ENCODE measurements around the gene NPBWR2. TPM values are rescaled to one million over a fixed set of nuclear protein-coding genes. Genes with fewer than 3 reads are reported as not detected.

The NPBWR2 gene
- polyA plus RNA-seq, 1 of the 3 experiments (the other 2 are of a cell fraction) = not detected

DNA sequence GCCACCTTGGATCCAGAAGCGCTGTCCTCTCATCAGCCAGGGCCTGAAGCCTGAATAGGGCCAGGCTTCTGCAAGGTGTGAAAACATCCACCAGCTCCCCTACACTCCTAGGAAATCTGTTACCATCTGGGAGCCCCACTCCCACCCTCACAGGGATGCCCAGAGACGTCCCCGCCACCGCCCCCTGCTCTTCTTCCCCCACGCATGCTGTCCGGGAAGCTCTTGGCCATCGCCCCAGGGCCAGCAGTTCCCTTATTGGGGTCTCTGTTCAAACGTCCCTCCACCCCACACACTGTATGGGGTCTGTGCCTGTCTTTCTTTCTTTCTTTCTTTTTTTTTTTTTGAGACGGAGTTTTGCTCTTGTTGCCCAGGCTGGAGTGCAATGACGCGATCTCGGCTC is 31.8 kb downstream of the NPBWR2 start:
- peaks cover 8% of the 10 kb centered on the region for H3F3A ChIP-seq (replicated peaks; ENCODE audit: insufficient read depth)
- peaks cover 13 to 17% of the 10 kb centered on the region in 2 experiments; a peak in 3 of 4 replicates for H3K4me1 ChIP-seq (ENCODE audit: control insufficient read depth in 1 of 2, insufficient read depth in 2 of 2, low read depth in 1 of 2, low read length in 1 of 2)
- no peak for DNase-seq
- H3K36me3 ChIP-seq (replicated peaks in 1 of 2; ENCODE audit: control insufficient read depth in 1 of 2, insufficient read depth in 2 of 2, low read length in 1 of 2) = peaks cover 0 to 17% of the 10 kb centered on the region in 2 experiments
- TF ChIP-seq IRF3 (IDR thresholded peaks at IDR 0.05; ENCODE audit: low read depth, low read length) = no peak
- TF ChIP-seq YY1 (IDR thresholded peaks at IDR 0.05; ENCODE audit: low read depth) = no peak
- TF ChIP-seq, protein P1, sequence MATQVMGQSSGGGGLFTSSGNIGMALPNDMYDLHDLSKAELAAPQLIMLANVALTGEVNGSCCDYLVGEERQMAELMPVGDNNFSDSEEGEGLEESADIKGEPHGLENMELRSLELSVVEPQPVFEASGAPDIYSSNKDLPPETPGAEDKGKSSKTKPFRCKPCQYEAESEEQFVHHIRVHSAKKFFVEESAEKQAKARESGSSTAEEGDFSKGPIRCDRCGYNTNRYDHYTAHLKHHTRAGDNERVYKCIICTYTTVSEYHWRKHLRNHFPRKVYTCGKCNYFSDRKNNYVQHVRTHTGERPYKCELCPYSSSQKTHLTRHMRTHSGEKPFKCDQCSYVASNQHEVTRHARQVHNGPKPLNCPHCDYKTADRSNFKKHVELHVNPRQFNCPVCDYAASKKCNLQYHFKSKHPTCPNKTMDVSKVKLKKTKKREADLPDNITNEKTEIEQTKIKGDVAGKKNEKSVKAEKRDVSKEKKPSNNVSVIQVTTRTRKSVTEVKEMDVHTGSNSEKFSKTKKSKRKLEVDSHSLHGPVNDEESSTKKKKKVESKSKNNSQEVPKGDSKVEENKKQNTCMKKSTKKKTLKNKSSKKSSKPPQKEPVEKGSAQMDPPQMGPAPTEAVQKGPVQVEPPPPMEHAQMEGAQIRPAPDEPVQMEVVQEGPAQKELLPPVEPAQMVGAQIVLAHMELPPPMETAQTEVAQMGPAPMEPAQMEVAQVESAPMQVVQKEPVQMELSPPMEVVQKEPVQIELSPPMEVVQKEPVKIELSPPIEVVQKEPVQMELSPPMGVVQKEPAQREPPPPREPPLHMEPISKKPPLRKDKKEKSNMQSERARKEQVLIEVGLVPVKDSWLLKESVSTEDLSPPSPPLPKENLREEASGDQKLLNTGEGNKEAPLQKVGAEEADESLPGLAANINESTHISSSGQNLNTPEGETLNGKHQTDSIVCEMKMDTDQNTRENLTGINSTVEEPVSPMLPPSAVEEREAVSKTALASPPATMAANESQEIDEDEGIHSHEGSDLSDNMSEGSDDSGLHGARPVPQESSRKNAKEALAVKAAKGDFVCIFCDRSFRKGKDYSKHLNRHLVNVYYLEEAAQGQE (IDR thresholded peaks at IDR 0.05; ENCODE audit: low read depth, low read length) = no peak
- no peak for TF ChIP-seq CHD2 (IDR thresholded peaks at IDR 0.05; ENCODE audit: low read length, partially characterized antibody)
- no peak for TF ChIP-seq FOXM1 (IDR thresholded peaks at IDR 0.05; ENCODE audit: low read depth)
- no peak for TF ChIP-seq NRF1 (IDR thresholded peaks at IDR 0.05; ENCODE audit: low read depth, low read length)
- H4K20me1 ChIP-seq (ENCODE audit: insufficient read depth) = no peaks in the 10 kb centered on the region
- no peak overlapping the region for H3K4me2 ChIP-seq
- ChIA-PET POLR2A (interaction anchor here (1.8 kb wide), 1 partner anchor 13 kb away, joined by 4 read pairs; the partner anchor contains the start of gene TCEA2), CTCF (interaction anchor here (1.7 to 12.9 kb wide), 2 partner anchors 18 to 40 kb away, joined by 6 to 252 read pairs; partner anchors contain the start of gene NPBWR2)
- H3K27ac ChIP-seq (ENCODE audit: low read depth in 2 of 2, low read length in 1 of 2) = no peak overlapping the region
- no peaks in the 10 kb centered on the region for H3K9me2 ChIP-seq
- H3K9ac ChIP-seq = no peak overlapping the region
- no peaks in the 10 kb centered on the region for H3K27me3 ChIP-seq (ENCODE audit: insufficient read depth)
- H2AFZ ChIP-seq (ENCODE audit: low read depth) = no peak overlapping the region
- 90% methylated on average over 12 of the region's 12 CpGs for WGBS (ENCODE audit: low lambda C conversion rate)
- no peaks in the 10 kb centered on the region for H3K79me2 ChIP-seq (ENCODE audit: insufficient read depth)
- H3K4me3 ChIP-seq (ENCODE audit: low read depth in 2 of 2, low read length in 1 of 2) = no peak overlapping the region
- no peaks in the 10 kb centered on the region for H3K9me3 ChIP-seq

GRCh38 chr20:64074963-64075362 is 32.4 kb downstream of the NPBWR2 start:
- Histone ChIP-seq H2AFZ (ENCODE audit: low read depth) (no peak overlapping the region), H3K4me3 (ENCODE audit: low read depth in 2 of 2, low read length in 1 of 2) (no peak overlapping the region), H3K27me3 (ENCODE audit: insufficient read depth) (no peaks in the 10 kb centered on the region), H3K79me2 (ENCODE audit: insufficient read depth) (no peaks in the 10 kb centered on the region), H3K9me2 (no peaks in the 10 kb centered on the region), H3F3A (replicated peaks; ENCODE audit: insufficient read depth) (peaks cover 3% of the 10 kb centered on the region), H3K4me1 (ENCODE audit: control insufficient read depth in 1 of 2, insufficient read depth in 2 of 2, low read depth in 1 of 2, low read length in 1 of 2) (peaks cover 12 to 13% of the 10 kb centered on the region in 2 experiments; a peak in 3 of 4 replicates), H3K27ac (ENCODE audit: low read depth in 2 of 2, low read length in 1 of 2) (no peak overlapping the region), H3K4me2 (no peak overlapping the region), H3K9ac (no peak overlapping the region), H4K20me1 (ENCODE audit: insufficient read depth) (no peaks in the 10 kb centered on the region), H3K36me3 (replicated peaks in 1 of 2; ENCODE audit: control insufficient read depth in 1 of 2, insufficient read depth in 2 of 2, low read length in 1 of 2) (peaks cover 0 to 17% of the 10 kb centered on the region in 2 experiments), H3K9me3 (no peaks in the 10 kb centered on the region)
- TF ChIP-seq RAD21 (IDR thresholded peaks at IDR 0.05; ENCODE audit: low read length) = no peak
- no peak for TF ChIP-seq GABPA (IDR thresholded peaks at IDR 0.05; ENCODE audit: low read depth)
- no peak for TF ChIP-seq ELF1 (IDR thresholded peaks at IDR 0.05)
- TF ChIP-seq MAX (IDR thresholded peaks at IDR 0.05; ENCODE audit: low read depth) = no peak
- TF ChIP-seq MXI1 (IDR thresholded peaks at IDR 0.05; ENCODE audit: low read depth, low read length) = no peak
- TF ChIP-seq POLR2AphosphoS5 (IDR thresholded peaks at IDR 0.05; ENCODE audit: low read depth, low read length) = no peak
- no peak for TF ChIP-seq USF1 (IDR thresholded peaks at IDR 0.05; ENCODE audit: borderline replicate concordance, low read depth)
- no peak for TF ChIP-seq TAF1 (IDR thresholded peaks at IDR 0.05; ENCODE audit: borderline replicate concordance, low read depth, low read length)
- TF ChIP-seq EP300 (IDR thresholded peaks at IDR 0.05; ENCODE audit: borderline replicate concordance in 1 of 2, low read depth in 1 of 2, low read length in 1 of 2) = no peak
- no peak for TF ChIP-seq CHD2 (IDR thresholded peaks at IDR 0.05; ENCODE audit: low read length, partially characterized antibody)
- ChIA-PET CTCF (interaction anchor here (0.6 to 12.9 kb wide), 4 partner anchors 17 to 45 kb away, joined by 3 to 252 read pairs (median 3); partner anchors contain the start of gene NPBWR2), POLR2A (interaction anchor here (0.8 kb wide), 1 partner anchor 12 kb away, joined by 3 read pairs; the partner anchor contains the start of gene TCEA2)
- WGBS (ENCODE audit: low lambda C conversion rate) = 97% methylated on average over 8 of the region's 8 CpGs
- DNase-seq = no peak

All from SK-N-SH (cell line).